Measurements from ENCODE around the gene ENPP3.

DNA sequence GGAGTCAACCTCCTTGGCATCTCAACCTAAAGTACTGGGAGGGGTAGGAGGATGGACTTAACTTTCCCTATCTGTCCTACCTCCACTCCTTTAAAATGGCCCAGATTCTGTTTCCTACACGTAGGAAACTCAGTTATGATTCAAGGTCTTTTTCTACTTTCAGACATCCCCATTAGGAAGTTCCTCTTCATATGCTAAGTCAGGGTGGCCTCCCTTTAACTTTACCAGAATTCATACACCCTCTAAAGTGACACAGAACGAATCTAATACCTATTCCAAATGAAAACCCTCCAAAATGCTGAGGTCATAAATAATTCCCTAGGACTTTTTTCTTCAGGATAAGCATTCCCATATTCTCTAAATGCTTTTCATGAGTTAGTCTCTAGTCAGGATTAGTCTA, 48.5 kb upstream of the ENPP3 start:
- TF ChIP-seq POLR2A (IDR thresholded peaks at IDR 0.05; ENCODE audit: low read length) (no peak), GATA1 (IDR thresholded peaks at IDR 0.05; ENCODE audit: low read depth, low read length) (no peak)
